IMR-90 (cell line): Measurements from ENCODE around the gene ABCB10. TPM values are rescaled to one million over a fixed set of nuclear protein-coding genes. Genes with fewer than 3 reads are reported as not detected.
"Not testable (repeated sequence)": the region's sequence is repeated elsewhere in the genome, so short reads cannot be mapped to it uniquely, and the experiment has no call there.

ENCODE experiments used
- ATAC-seq: fragments of 200-7000 bp; cut with Tn5 transposase; 2 replicates; pipeline ENCODE4 v1.9.1; 2020; ENCODE audit warnings: low read depth, mild to moderate bottlenecking, moderate library complexity
- BruUV-seq: library from RNA; stranded (reverse); fragments of 400-500 nt; replicated peaks from 2 replicates; lab custom pipeline; 2021; lab: Mats Ljungman, UMichigan
- CTCF ChIA-PET: fragments of 300-600 bp; formaldehyde crosslinking; extraction: SDS; loops from one replicate; lab custom pipeline; 2021; ENCODE audit warnings: antibody characterized with exemption; lab: Yijun Ruan, JAX
- POLR2A ChIA-PET: fragments of 300-600 bp; sonication (Branson Sonifier 250); formaldehyde crosslinking; loops from one replicate; lab custom pipeline; 2022; ENCODE audit warnings: antibody characterized with exemption; ENCODE audit not compliant: unreplicated experiment; lab: Charles Lee
- DNase-seq: peaks from one replicate; pipeline ENCODE4 v3.0.0; 2013
- H2AFZ ChIP-seq: replicated peaks from 2 replicates; pipeline ENCODE3; 2013; ENCODE audit warnings: low read length, mild to moderate bottlenecking; ENCODE audit not compliant: poor library complexity
- H2AK5ac ChIP-seq: 2 replicates; pipeline ENCODE4 v1.6.1; 2013; ENCODE audit warnings: low read depth, low read length, inconsistent platforms
- H2AK9ac ChIP-seq: replicated peaks from 2 replicates; pipeline ENCODE3; 2013; ENCODE audit warnings: mild to moderate bottlenecking, low read depth, low read length, moderate library complexity; ENCODE audit not compliant: poor library complexity
- H2BK120ac ChIP-seq: 2 replicates; pipeline ENCODE4 v1.6.1; 2013; ENCODE audit warnings: low read depth, low read length, inconsistent platforms
- H2BK15ac ChIP-seq: 3 replicates; pipeline ENCODE4 v1.6.1; 2013; ENCODE audit warnings: low read depth, low read length, inconsistent platforms
- H2BK20ac ChIP-seq: 2 replicates; pipeline ENCODE4 v1.6.1; 2013; ENCODE audit warnings: low read depth, mild to moderate bottlenecking, inconsistent platforms, low read length, moderate library complexity
- H2BK5ac ChIP-seq: 2 replicates; pipeline ENCODE4 v1.6.1; 2013; ENCODE audit warnings: mild to moderate bottlenecking, low read depth, low read length, inconsistent platforms; ENCODE audit not compliant: poor library complexity, severe bottlenecking
- H3K14ac ChIP-seq: replicated peaks from 2 replicates; pipeline ENCODE4 v1.6.1; 2013; ENCODE audit warnings: low read depth, low read length, inconsistent platforms
- H3K18ac ChIP-seq: 2 replicates; pipeline ENCODE4 v1.6.1; 2013; ENCODE audit warnings: low read depth, low read length, control low read depth
- H3K23ac ChIP-seq: 2 replicates; pipeline ENCODE4 v1.6.1; 2013; ENCODE audit warnings: low read depth, low read length, inconsistent platforms
- H3K27ac ChIP-seq: 2 replicates; pipeline ENCODE4 v1.5.1; 2013; ENCODE audit warnings: mild to moderate bottlenecking, control low read depth, low read length; ENCODE audit not compliant: insufficient read depth
- H3K27me3 ChIP-seq: 2 replicates; pipeline ENCODE4 v1.6.1; 2013; ENCODE audit warnings: low read length; ENCODE audit not compliant: control insufficient read depth, insufficient read depth
- H3K36me3 ChIP-seq: 2 replicates; pipeline ENCODE4 v1.6.1; 2013; ENCODE audit warnings: low read length, mixed read lengths; ENCODE audit not compliant: control insufficient read depth, insufficient read depth
- H3K4ac ChIP-seq: 2 replicates; pipeline ENCODE4 v1.6.1; 2013; ENCODE audit warnings: low read depth, low read length, inconsistent platforms
- H3K4me1 ChIP-seq: 2 replicates; pipeline ENCODE4 v1.6.1; 2013; ENCODE audit warnings: low read length, mixed read lengths; ENCODE audit not compliant: control insufficient read depth, insufficient read depth
- H3K4me2 ChIP-seq: 2 replicates; pipeline ENCODE4 v1.6.1; 2013; ENCODE audit warnings: low read depth, mild to moderate bottlenecking, control low read depth, low read length, moderate library complexity
- H3K4me3 ChIP-seq: 2 replicates; pipeline ENCODE4 v1.5.1; 2013; ENCODE audit warnings: low read depth, mild to moderate bottlenecking, control low read depth, low read length, moderate library complexity; ENCODE audit not compliant: insufficient read depth
- H3K56ac ChIP-seq: 2 replicates; pipeline ENCODE4 v1.6.1; 2013; ENCODE audit warnings: low read length, inconsistent platforms; ENCODE audit not compliant: insufficient read depth; ENCODE audit errors: extremely low read depth
- H3K79me1 ChIP-seq, 2 experiments: 2 replicates each; pipeline ENCODE4 v1.6.1; 2013; ENCODE audit warnings: low read length in 2 of 2, inconsistent platforms in 1 of 2, low read depth in 1 of 2
- H3K9ac ChIP-seq: 2 replicates; pipeline ENCODE4 v1.6.1; 2013; ENCODE audit warnings: low read depth, low read length, control low read depth
- H3K9me1 ChIP-seq: 2 replicates; pipeline ENCODE4 v1.6.1; 2013; ENCODE audit warnings: low read length, inconsistent platforms; ENCODE audit not compliant: insufficient read depth
- H3K9me3 ChIP-seq: 2 replicates; pipeline ENCODE4 v1.6.1; 2013; ENCODE audit warnings: low read length; ENCODE audit not compliant: control insufficient read depth, insufficient read depth
- H4K20me1 ChIP-seq: 2 replicates; pipeline ENCODE4 v1.6.1; 2013; ENCODE audit warnings: low read length, inconsistent platforms; ENCODE audit not compliant: insufficient read depth
- H4K5ac ChIP-seq: 2 replicates; pipeline ENCODE4 v1.6.1; 2013; ENCODE audit warnings: mild to moderate bottlenecking, low read depth, low read length, control low read depth
- H4K8ac ChIP-seq, 2 experiments: 2 replicates each; pipeline ENCODE4 v1.6.1; 2013; ENCODE audit warnings: low read depth in 2 of 2, low read length in 2 of 2, control low read depth in 1 of 2, inconsistent platforms in 1 of 2
- H4K91ac ChIP-seq: 2 replicates; pipeline ENCODE4 v1.6.1; 2013; ENCODE audit warnings: low read depth, low read length, inconsistent platforms; ENCODE audit not compliant: insufficient read depth
- WGBS, 2 experiments: methylation state at CpG; one replicate each; pipeline versions ENCODE4 v1.1.5 to v1.1.7; 2013; ENCODE audit warnings: missing lambda C conversion rate in 2 of 2; ENCODE audit not compliant: insufficient read length in 1 of 2; ENCODE audit errors: extremely low coverage in 2 of 2; 5-methylcytosine and 5-hydroxymethylcytosine counted together
- dilution Hi-C: fragments of 300-500 bp; cut with HindIII; formaldehyde crosslinking; loops from one replicate; pipeline ENCODE4 v1.14.3; 2018; ENCODE audit warnings: low sequenced_read_pairs; ENCODE audit not compliant: unreplicated experiment
- in situ Hi-C: fragments of 300-500 bp; cut with MboI; formaldehyde crosslinking; loops from 3 replicates; pipeline ENCODE4 v1.14.3; 2019; ENCODE audit warnings: low sequenced_read_pairs, inconsistent platforms, mixed read lengths
- intact Hi-C: fragments of 100-400 bp; cut with micrococcal nuclease; formaldehyde crosslinking; loops from 2 replicates; pipeline ENCODE4 v1.10.0; 2022
- polyA plus RNA-seq, 3 experiments: library from polyadenylated mRNA; depleted of rRNA; stranded (reverse); fragments of >200 nt; gene quantifications; 2 replicates each; pipeline ENCODE4 v1.2.3, GENCODE V29; 2012; ENCODE audit warnings: low replicate concordance in 1 of 3
- total RNA-seq: library from RNA; depleted of rRNA; stranded (reverse); fragments of >200 nt; gene quantifications from 2 replicates; pipeline ENCODE4 v1.2.3, GENCODE V29; 2012

ABCB10 gene
- total and polyA plus RNA-seq, 2 of the 4 experiments (the other 2 are of a cell fraction): 6.5 to 10.9 TPM

GRCh38 chr1:229475859-229476258 lies 82.6 kb downstream of the ABCB10 start:
- H4K20me1 ChIP-seq, intact Hi-C loops, H2AFZ ChIP-seq, H2BK15ac ChIP-seq, H3K9me3 ChIP-seq, H3K27me3 ChIP-seq, H3K4ac ChIP-seq, CTCF ChIA-PET, ATAC-seq, H2AK5ac ChIP-seq, H4K5ac ChIP-seq, H3K4me3 ChIP-seq, DNase-seq, H2AK9ac ChIP-seq, H2BK120ac ChIP-seq, H3K4me2 ChIP-seq, H3K56ac ChIP-seq, H3K18ac ChIP-seq, H2BK5ac ChIP-seq, H2BK20ac ChIP-seq, H3K9ac ChIP-seq, H3K23ac ChIP-seq, in situ Hi-C loops, H4K8ac ChIP-seq, H3K27ac ChIP-seq, H4K91ac ChIP-seq, H3K4me1 ChIP-seq, BruUV-seq, H3K14ac ChIP-seq, H3K9me1 ChIP-seq: not testable (repeated sequence)
- dilution Hi-C loops: loop anchor here (25.0 kb wide), 1 partner anchor 214 kb away; the partner anchor contains the start of gene RAB4A
- Histone ChIP-seq H3K36me3 (peaks cover 32% of the 10 kb centered on the region), H3K79me1 (peaks cover 9 to 12% of the 10 kb centered on the region in 2 experiments; a peak in 2 of 4 replicates)
- POLR2A ChIA-PET: interaction anchor here (0.7 kb wide), 1 partner anchor 9 kb away, joined by 8 read pairs; no protein-coding TSS in a partner anchor
- 100% methylated on average over 1 of the region's 13 CpGs; no CpG with 5 or more reads in 1 of the 2 experiments for WGBS, 2 experiments
